Transverse colon (tissue), 4 donors: ENCODE measurements around the gene FLYWCH2. TPM values are rescaled to one million over a fixed set of nuclear protein-coding genes. Genes with fewer than 3 reads are reported as not detected.
"Not testable (repeated sequence)": the region's sequence is repeated elsewhere in the genome, so short reads cannot be mapped to it uniquely, and the experiment has no call there.

Source experiments
- DNase-seq: peaks from one replicate; pipeline ENCODE4 v3.0.0-alpha.2; 2019
- H3K27ac ChIP-seq, 4 donors: fragments of 200-600 bp; sonication (generic); 2 replicates each; pipeline ENCODE4 v1.5.1; 2016 to 2018; ENCODE audit warnings: inconsistent platforms in 4 of 4
- H3K27me3 ChIP-seq: fragments of 200-600 bp; sonication (generic); 2 replicates; pipeline ENCODE4 v1.5.1; 2017; ENCODE audit warnings: inconsistent platforms
- H3K36me3 ChIP-seq, 4 donors: fragments of 200-600 bp; sonication (generic); 2 replicates each; pipeline ENCODE4 v1.5.1; 2017 to 2019; ENCODE audit warnings: inconsistent platforms in 4 of 4
- H3K4me1 ChIP-seq, 4 donors: fragments of 200-600 bp; sonication (generic); 2 replicates each; pipeline ENCODE4 v1.5.1; 2017 to 2020; ENCODE audit warnings: inconsistent platforms in 4 of 4
- H3K4me3 ChIP-seq, 4 donors: fragments of 200-600 bp; sonication (generic); 1 replicate in 1 of 4; 2 replicates in 3 of 4; pipeline versions ENCODE4 v1.5.1 to v1.6.1; 2017 to 2019; ENCODE audit warnings: inconsistent platforms in 4 of 4
- H3K9me3 ChIP-seq, 2 donors: fragments of 200-600 bp; sonication (generic); 2 replicates each; pipeline ENCODE4 v1.5.1; 2017 to 2019; ENCODE audit warnings: inconsistent platforms in 2 of 2
- CTCF ChIP-seq, 5 experiments: fragments of 200-600 bp in 3 of 5; fragments of 450-650 bp in 2 of 5; sonication (generic) in 3 of 5; IDR thresholded peaks; 1 replicate in 2 of 5; 2 replicates in 3 of 5; pipeline ENCODE4 v1.5.1; 2016 to 2017; ENCODE audit warnings: antibody characterized with exemption in 5 of 5, inconsistent platforms in 3 of 5, mild to moderate bottlenecking in 2 of 5, moderate library complexity in 1 of 5
- EP300 ChIP-seq: sonication (generic); formaldehyde crosslinking; IDR thresholded peaks from one replicate; pipeline ENCODE4 v1.6.1; 2017; ENCODE audit warnings: antibody characterized with exemption, low read depth
- POLR2A ChIP-seq: fragments of 450-650 bp; IDR thresholded peaks from one replicate; pipeline ENCODE4 v1.6.1; 2016; ENCODE audit warnings: antibody characterized with exemption, mild to moderate bottlenecking, moderate library complexity
- POLR2AphosphoS5 ChIP-seq, 3 donors: sonication (generic); formaldehyde crosslinking; IDR thresholded peaks; one replicate each; pipeline ENCODE4 v1.6.1; 2016; ENCODE audit warnings: antibody characterized with exemption in 3 of 3
- WGBS, 2 donors: methylation state at CpG; one replicate each; pipeline ENCODE4 v1.1.5; 2018; ENCODE audit warnings: low coverage in 1 of 2; 5-methylcytosine and 5-hydroxymethylcytosine counted together
- in situ Hi-C, 4 donors: fragments of 200-750 bp; cut with MboI; loops; one replicate each; pipeline versions ENCODE4 v1.15.0 to v1.15.1; 2017; ENCODE audit warnings: low sequenced_read_pairs in 3 of 4, low pct_ligation_motif_present in 1 of 4, low pct_unique_long_range_greater_than_20kb in 1 of 4
- intact Hi-C: fragments of 100-400 bp; cut with DNase I; formaldehyde crosslinking; loops from one replicate; pipeline ENCODE4 v1.15.1; 2023; ENCODE audit warnings: low total_unique reads
- total RNA-seq, 4 donors: library from RNA; depleted of rRNA; stranded (reverse); fragments of >200 nt; gene quantifications; one replicate each; pipeline ENCODE4 v1.1.0, GENCODE V29; 2016

FLYWCH2 gene
- total RNA-seq, 4 donors from 2014 or later: 35.0 to 74.4 (median 50.9) TPM

GRCh38 chr16:2928796-2929195 is 45.8 kb downstream of the FLYWCH2 start:
- in situ Hi-C loops (loop anchor here in 1 of 4 donors (10.0 kb wide), 1 partner anchor 54 kb away; no protein-coding TSS in a partner anchor), intact Hi-C loops (no loop called here)
- TF ChIP-seq POLR2A: no peak
- TF ChIP-seq POLR2AphosphoS5 (IDR thresholded peaks at IDR 0.05): no peak
- no peak for TF ChIP-seq EP300
- no peak for TF ChIP-seq CTCF (IDR thresholded peaks at IDR 0.05)
- DNase-seq: no peak
- H3K4me1 ChIP-seq: peaks cover 0 to 8% (median 2%) of the 10 kb centered on the region in 4 donors
- H3K27me3 ChIP-seq: no peaks in the 10 kb centered on the region
- H3K27ac ChIP-seq: no peak overlapping the region
- H3K9me3 ChIP-seq: no peaks in the 10 kb centered on the region
- no peak overlapping the region for H3K4me3 ChIP-seq
- peaks cover 0 to 20% (median 4%) of the 10 kb centered on the region in 4 donors for H3K36me3 ChIP-seq
- 90% methylated on average over 9 of the region's 11 CpGs; no CpG with 5 or more reads in 1 of the 2 donors for WGBS, 2 donors

- Histone ChIP-seq H3K27ac (no peak overlapping the region), H3K4me3 (no peak overlapping the region), H3K4me1 (peaks cover 0 to 8% (median 2%) of the 10 kb centered on the region in 4 donors), H3K9me3 (no peaks in the 10 kb centered on the region), H3K27me3 (no peaks in the 10 kb centered on the region), H3K36me3 (peaks cover 0 to 28% (median 7%) of the 10 kb centered on the region in 4 donors)
- intact Hi-C loops (no loop called here), in situ Hi-C loops (loop anchor here in 1 of 4 donors (10.0 kb wide), 1 partner anchor 55 kb away; no protein-coding TSS in a partner anchor)
- TF ChIP-seq POLR2AphosphoS5 (IDR thresholded peaks at IDR 0.05): no peak
- no peak for TF ChIP-seq EP300
- TF ChIP-seq POLR2A: no peak
- no peak for TF ChIP-seq CTCF (IDR thresholded peaks at IDR 0.05)
- DNase-seq: no peak
- 95% methylated on average over 14 of the region's 14 CpGs; no CpG with 5 or more reads in 1 of the 2 donors for WGBS, 2 donors
Measured at GRCh38 chr16:2929693-2930092, 46.7 kb downstream of the FLYWCH2 start.

GRCh38 chr16:2930236-2930635 is 47.2 kb downstream of the FLYWCH2 start:
- Histone ChIP-seq H3K36me3 (peaks cover 0 to 28% (median 7%) of the 10 kb centered on the region in 4 donors), H3K9me3 (no peaks in the 10 kb centered on the region), H3K27ac (no peak overlapping the region), H3K4me1 (peaks cover 0 to 8% (median 2%) of the 10 kb centered on the region in 4 donors), H3K4me3 (no peak overlapping the region), H3K27me3 (no peaks in the 10 kb centered on the region)
- no peak for TF ChIP-seq CTCF (IDR thresholded peaks at IDR 0.05)
- no peak for TF ChIP-seq POLR2AphosphoS5 (IDR thresholded peaks at IDR 0.05)
- no peak for TF ChIP-seq POLR2A
- TF ChIP-seq EP300: no peak
- DNase-seq: no peak
- intact Hi-C loops (no loop called here), in situ Hi-C loops (no loop called here)
- 94% methylated on average over 14 of the region's 15 CpGs; no CpG with 5 or more reads in 1 of the 2 donors for WGBS, 2 donors

GRCh38 chr16:2931231-2931914 is 48.4 kb downstream of the FLYWCH2 start:
- H3K27me3 ChIP-seq, H3K27ac ChIP-seq, intact Hi-C loops, DNase-seq, in situ Hi-C loops, H3K9me3 ChIP-seq, H3K4me3 ChIP-seq, H3K4me1 ChIP-seq: not testable (repeated sequence)
- peaks cover 0 to 28% (median 7%) of the 10 kb centered on the region in 4 donors for H3K36me3 ChIP-seq
- 92 to 97% methylated on average over 5 to 13 of the region's 13 CpGs for WGBS, 2 donors
